OCI-LY7 (cell line): ENCODE measurements around the gene ADAMTSL2.

Experiments
- EZH2phosphoT487 ChIP-seq: fragments of 200-600 bp; sonication (generic); IDR thresholded peaks from 2 replicates; pipeline ENCODE4 v1.6.1; 2018; ENCODE audit warnings: low read depth, borderline replicate concordance, mild to moderate bottlenecking, mixed run types, antibody characterized with exemption, low read length, moderate library complexity, mixed read lengths
- TF ChIP-seq, protein P1 (sequence below): fragments of 200-600 bp; sonication (generic); conservative IDR thresholded peaks from 2 replicates; pipeline ENCODE4 v1.5.1; 2014; ENCODE audit warnings: mild to moderate bottlenecking, antibody characterized with exemption, low read length, moderate library complexity, mixed read lengths

DNA sequence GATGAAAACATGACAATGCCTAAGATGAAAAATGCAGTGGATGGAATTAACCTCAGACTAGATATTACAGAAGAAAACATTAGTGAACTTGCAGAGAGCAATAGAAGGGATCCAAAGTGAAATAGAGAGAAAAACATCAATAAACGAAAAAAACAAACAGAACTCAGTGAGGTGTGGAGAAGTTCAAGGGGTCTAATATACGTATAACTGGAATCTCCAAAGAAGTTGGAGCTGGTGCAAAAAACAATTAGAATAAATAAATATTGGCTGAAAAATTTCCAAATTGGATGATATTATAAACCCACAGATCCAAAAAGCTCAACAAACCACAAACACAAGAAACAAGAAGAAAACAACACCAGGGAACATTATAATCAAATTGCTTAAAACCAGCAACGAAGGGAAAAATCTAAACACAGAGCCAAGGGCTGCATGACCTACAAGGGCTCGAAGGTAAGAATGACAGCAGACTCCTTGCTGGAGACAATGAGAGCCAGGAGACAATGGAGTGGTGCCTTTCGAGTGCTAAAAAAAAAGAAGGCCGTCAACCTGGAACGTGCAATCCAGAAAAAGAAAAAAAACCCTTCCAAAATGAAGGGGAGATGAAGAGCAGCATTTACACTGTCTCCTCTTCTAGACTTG lies 62.9 kb downstream of the ADAMTSL2 start:
- TF ChIP-seq, protein P1, sequence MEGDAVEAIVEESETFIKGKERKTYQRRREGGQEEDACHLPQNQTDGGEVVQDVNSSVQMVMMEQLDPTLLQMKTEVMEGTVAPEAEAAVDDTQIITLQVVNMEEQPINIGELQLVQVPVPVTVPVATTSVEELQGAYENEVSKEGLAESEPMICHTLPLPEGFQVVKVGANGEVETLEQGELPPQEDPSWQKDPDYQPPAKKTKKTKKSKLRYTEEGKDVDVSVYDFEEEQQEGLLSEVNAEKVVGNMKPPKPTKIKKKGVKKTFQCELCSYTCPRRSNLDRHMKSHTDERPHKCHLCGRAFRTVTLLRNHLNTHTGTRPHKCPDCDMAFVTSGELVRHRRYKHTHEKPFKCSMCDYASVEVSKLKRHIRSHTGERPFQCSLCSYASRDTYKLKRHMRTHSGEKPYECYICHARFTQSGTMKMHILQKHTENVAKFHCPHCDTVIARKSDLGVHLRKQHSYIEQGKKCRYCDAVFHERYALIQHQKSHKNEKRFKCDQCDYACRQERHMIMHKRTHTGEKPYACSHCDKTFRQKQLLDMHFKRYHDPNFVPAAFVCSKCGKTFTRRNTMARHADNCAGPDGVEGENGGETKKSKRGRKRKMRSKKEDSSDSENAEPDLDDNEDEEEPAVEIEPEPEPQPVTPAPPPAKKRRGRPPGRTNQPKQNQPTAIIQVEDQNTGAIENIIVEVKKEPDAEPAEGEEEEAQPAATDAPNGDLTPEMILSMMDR = no peak
- TF ChIP-seq EZH2phosphoT487 = no peak
